ENCODE results near the gene ZNF785. TPM values are rescaled to one million over a fixed set of nuclear protein-coding genes. Genes with fewer than 3 reads are reported as not detected.
A peak's percentile ranks its signal among the peaks of the same experiment; 100 is the strongest.

ZNF785 gene
- total and polyA plus RNA-seq, 4 experiments from 2014 or later, result 1.7 to 34.2 (median 18.4) TPM

- no peak for DNase-seq
- Histone ChIP-seq H3K4me1 (ENCODE audit: insufficient read depth, low read length) (peaks cover 66% of the 10 kb centered on the region), H3K9me3 (ENCODE audit: control insufficient read depth in 1 of 2, low read length in 2 of 2) (no peaks in the 10 kb centered on the region), H3K36me3 (ENCODE audit: insufficient read depth, low read length) (peaks cover 22% of the 10 kb centered on the region), H3K27me3 (ENCODE audit: insufficient read depth, low read length) (no peaks in the 10 kb centered on the region), H3K27ac (ENCODE audit: low read depth, low read length) (no peak overlapping the region), H3K4me3 (ENCODE audit: low read length in 2 of 2) (no peak overlapping the region)
- H3K9me3 Mint-ChIP-seq, result no peaks in the 10 kb centered on the region
- H3K27me3 Mint-ChIP-seq, result no peaks in the 10 kb centered on the region
- H3K4me3 Mint-ChIP-seq, result peak overlapping the region in 2 of 8 donors; percentile 17
- H3K36me3 Mint-ChIP-seq, result peaks cover 20 to 25% of the 10 kb centered on the region in 2 donors
- intact Hi-C loops (cut with micrococcal nuclease), result no loop called here
- H3K27ac Mint-ChIP-seq, result peak overlapping the region in 5 of 7 donors; percentile 50 to 96 (median 80)
- CTCF ChIA-PET (ENCODE audit: partially characterized antibody), result interaction anchor here (0.5 to 6.8 kb wide), 3 partner anchors 11 to 138 kb away, joined by 3 to 56 read pairs (median 5); partner anchors contain the start of gene ZNF747
- peaks cover 28 to 68% (median 49%) of the 10 kb centered on the region in 4 donors for H3K4me1 Mint-ChIP-seq
- POLR2A ChIA-PET (ENCODE audit: partially characterized antibody), result interaction anchor here (1.2 to 13.9 kb wide), 5 partner anchors 11 to 137 kb away, joined by 3 to 457 read pairs (median 8); partner anchors contain the start of genes ZNF688 and ZNF747
These were observed 30.8 kb downstream of the ZNF785 start for GRCh38 chr16:30554557-30555314.

GRCh38 chr16:30553393-30553899, 32.1 kb downstream of the ZNF785 start:
- no peak for DNase-seq
- POLR2A ChIA-PET (ENCODE audit: partially characterized antibody), result interaction anchor here (0.7 to 13.9 kb wide), 5 partner anchors 8 to 124 kb away, joined by 3 to 457 read pairs (median 4); partner anchors contain the start of genes DCTPP1, ZNF688, ZNF689 and ZNF747
- H3K9me3 ChIP-seq (ENCODE audit: control insufficient read depth in 1 of 2, low read length in 2 of 2), result no peaks in the 10 kb centered on the region
- H3K9me3 Mint-ChIP-seq, result no peaks in the 10 kb centered on the region
- H3K4me3 ChIP-seq (ENCODE audit: low read length in 2 of 2), result no peak overlapping the region
- CTCF ChIA-PET (ENCODE audit: partially characterized antibody), result interaction anchor here (6.8 kb wide), 1 partner anchor 18 kb away, joined by 56 read pairs; the partner anchor contains the start of gene ZNF747
- intact Hi-C loops (cut with micrococcal nuclease), result no loop called here
- no peaks in the 10 kb centered on the region for H3K27me3 Mint-ChIP-seq
- H3K27me3 ChIP-seq (ENCODE audit: insufficient read depth, low read length), result no peaks in the 10 kb centered on the region
- H3K36me3 Mint-ChIP-seq, result peaks cover 20 to 25% of the 10 kb centered on the region in 2 donors
- peak overlapping the region in 5 of 8 donors; percentile 3 to 77 (median 66) for H3K4me3 Mint-ChIP-seq
- peaks cover 32 to 68% (median 49%) of the 10 kb centered on the region in 4 donors for H3K4me1 Mint-ChIP-seq
- H3K4me1 ChIP-seq (ENCODE audit: insufficient read depth, low read length), result peaks cover 70% of the 10 kb centered on the region
- H3K36me3 ChIP-seq (ENCODE audit: insufficient read depth, low read length), result peaks cover 22% of the 10 kb centered on the region
- H3K27ac Mint-ChIP-seq, result peak overlapping the region; percentile 94 to 98 (median 96)
- peak overlapping the region; percentile 60 for H3K27ac ChIP-seq (ENCODE audit: low read depth, low read length)

- ChIA-PET CTCF (ENCODE audit: partially characterized antibody) (interaction anchor here (6.8 kb wide), 1 partner anchor 17 kb away, joined by 56 read pairs; the partner anchor contains the start of gene ZNF747), POLR2A (ENCODE audit: partially characterized antibody) (interaction anchor here (0.6 to 13.9 kb wide), 7 partner anchors 9 to 365 kb away, joined by 3 to 457 read pairs (median 4); partner anchors contain the start of genes DCTPP1, ITGAL, ZNF688 and ZNF747)
- H3K4me3 ChIP-seq (ENCODE audit: low read length in 2 of 2), result no peak overlapping the region
- intact Hi-C loops (cut with micrococcal nuclease), result no loop called here
- peaks cover 22% of the 10 kb centered on the region for H3K36me3 ChIP-seq (ENCODE audit: insufficient read depth, low read length)
- Mint-ChIP-seq H3K4me1 (peaks cover 32 to 68% (median 50%) of the 10 kb centered on the region in 4 donors), H3K9me3 (no peaks in the 10 kb centered on the region), H3K27me3 (no peaks in the 10 kb centered on the region), H3K4me3 (peak overlapping the region in 7 of 8 donors; percentile 3 to 82 (median 66)), H3K27ac (peak overlapping the region; percentile 94 to 98 (median 96)), H3K36me3 (peaks cover 20 to 25% of the 10 kb centered on the region in 2 donors)
- H3K9me3 ChIP-seq (ENCODE audit: control insufficient read depth in 1 of 2, low read length in 2 of 2), result no peaks in the 10 kb centered on the region
- no peaks in the 10 kb centered on the region for H3K27me3 ChIP-seq (ENCODE audit: insufficient read depth, low read length)
- peak overlapping the region; percentile 60 for H3K27ac ChIP-seq (ENCODE audit: low read depth, low read length)
- DNase-seq, result no peak
- H3K4me1 ChIP-seq (ENCODE audit: insufficient read depth, low read length), result peaks cover 71% of the 10 kb centered on the region
These were observed 32.5 kb downstream of the ZNF785 start for GRCh38 chr16:30552956-30553355.

- no peaks in the 10 kb centered on the region for H3K27me3 Mint-ChIP-seq
- no peaks in the 10 kb centered on the region for H3K9me3 ChIP-seq (ENCODE audit: control insufficient read depth in 1 of 2, low read length in 2 of 2)
- ChIA-PET CTCF (ENCODE audit: partially characterized antibody) (interaction anchor here (0.7 to 6.8 kb wide), 8 partner anchors 8 to 122 kb away, joined by 3 to 56 read pairs (median 3); partner anchors contain the start of genes DCTPP1 and ZNF747), POLR2A (ENCODE audit: partially characterized antibody) (interaction anchor here (0.5 to 13.9 kb wide), 24 partner anchors 10 to 366 kb away, joined by 3 to 457 read pairs (median 4); partner anchors contain the start of genes DCTPP1, FBRS, ITGAL and PHKG2)
- H3K4me3 ChIP-seq (ENCODE audit: low read length in 2 of 2), result peak overlapping the region in 1 of 2 donors; percentile 13
- H3K27me3 ChIP-seq (ENCODE audit: insufficient read depth, low read length), result no peaks in the 10 kb centered on the region
- DNase-seq, result peak; percentile 80 to 91 (median 88)
- H3K4me1 ChIP-seq (ENCODE audit: insufficient read depth, low read length), result peaks cover 66% of the 10 kb centered on the region
- peaks cover 32 to 63% (median 49%) of the 10 kb centered on the region in 4 donors for H3K4me1 Mint-ChIP-seq
- peak overlapping the region; percentile 60 for H3K27ac ChIP-seq (ENCODE audit: low read depth, low read length)
- H3K36me3 Mint-ChIP-seq, result peaks cover 20 to 22% of the 10 kb centered on the region in 2 donors
- H3K4me3 Mint-ChIP-seq, result peak overlapping the region; percentile 76 to 85 (median 80)
- intact Hi-C loops (cut with micrococcal nuclease), result loop anchor here (2.0 kb wide), 2 partner anchors 19 to 35 kb away; partner anchors contain the start of gene ZNF688
- H3K36me3 ChIP-seq (ENCODE audit: insufficient read depth, low read length), result peaks cover 22% of the 10 kb centered on the region
- H3K9me3 Mint-ChIP-seq, result no peaks in the 10 kb centered on the region
- peak overlapping the region; percentile 94 to 98 (median 96) for H3K27ac Mint-ChIP-seq
These were observed 33.7 kb downstream of the ZNF785 start for GRCh38 chr16:30551781-30552180.

DNA sequence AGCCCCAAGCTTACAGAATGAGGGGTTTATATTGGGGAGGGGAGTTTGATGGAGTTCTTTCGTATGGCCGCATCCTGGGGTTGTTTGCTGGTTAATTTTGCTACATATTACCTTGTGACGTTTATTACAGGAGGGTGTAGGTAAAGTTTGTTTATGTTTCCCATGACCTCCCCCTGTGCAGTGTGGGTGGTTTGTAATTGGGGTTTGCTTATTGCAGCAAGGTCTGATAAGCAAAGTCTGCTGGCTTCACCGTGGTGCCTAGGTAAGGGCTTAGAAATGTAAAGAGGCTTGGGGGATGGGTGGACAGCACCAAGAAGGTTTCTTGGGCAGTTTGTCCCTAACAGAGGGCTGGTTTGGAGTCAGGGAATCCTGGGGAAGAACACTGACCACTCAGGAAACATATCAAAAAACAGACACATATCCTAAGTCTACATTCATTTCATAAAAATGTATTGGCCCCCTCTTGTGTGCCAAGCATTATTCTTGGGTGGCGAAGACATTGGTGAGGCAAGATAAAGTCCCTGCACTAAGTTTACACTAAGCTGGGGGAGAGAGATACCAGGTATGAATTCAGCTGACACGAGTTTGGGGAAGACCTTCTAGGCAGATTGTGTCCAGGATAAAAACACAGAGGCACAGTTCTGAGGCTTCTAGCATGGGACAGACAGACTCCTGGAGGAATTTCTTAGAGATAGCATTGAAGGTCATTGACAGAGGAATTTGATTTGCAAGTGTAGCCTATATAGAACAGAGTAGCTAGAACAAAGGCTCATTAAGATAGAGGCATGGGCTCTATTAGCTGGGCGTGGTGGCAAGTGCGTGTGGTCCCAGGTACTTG, 36.9 kb downstream of the ZNF785 start:
- POLR2A ChIA-PET (ENCODE audit: partially characterized antibody), result interaction anchor here (0.5 to 13.9 kb wide), 4 partner anchors 9 to 352 kb away, joined by 3 to 457 read pairs (median 8); partner anchors contain the start of genes ITGAL, ZNF747 and ZNF764
- CTCF ChIA-PET (ENCODE audit: partially characterized antibody), result interaction anchor here (6.8 kb wide), 1 partner anchor 13 kb away, joined by 56 read pairs; the partner anchor contains the start of gene ZNF747
- no peak for DNase-seq
- peaks cover 3 to 8% of the 10 kb centered on the region in 2 donors for H3K36me3 Mint-ChIP-seq
- intact Hi-C loops (cut with micrococcal nuclease), result no loop called here
- H3K27ac Mint-ChIP-seq, result peak overlapping the region; percentile 1 to 70 (median 57)
- H3K27me3 Mint-ChIP-seq, result no peaks in the 10 kb centered on the region
- H3K4me1 Mint-ChIP-seq, result peaks cover 24 to 45% (median 34%) of the 10 kb centered on the region in 4 donors
- peaks cover 5% of the 10 kb centered on the region for H3K36me3 ChIP-seq (ENCODE audit: insufficient read depth, low read length)
- H3K27ac ChIP-seq (ENCODE audit: low read depth, low read length), result no peak overlapping the region
- no peaks in the 10 kb centered on the region for H3K9me3 ChIP-seq (ENCODE audit: control insufficient read depth in 1 of 2, low read length in 2 of 2)
- H3K27me3 ChIP-seq (ENCODE audit: insufficient read depth, low read length), result no peaks in the 10 kb centered on the region
- peaks cover 41% of the 10 kb centered on the region for H3K4me1 ChIP-seq (ENCODE audit: insufficient read depth, low read length)
- H3K9me3 Mint-ChIP-seq, result no peaks in the 10 kb centered on the region
- H3K4me3 Mint-ChIP-seq, result no peak overlapping the region
- H3K4me3 ChIP-seq (ENCODE audit: low read length in 2 of 2), result no peak overlapping the region

DNA sequence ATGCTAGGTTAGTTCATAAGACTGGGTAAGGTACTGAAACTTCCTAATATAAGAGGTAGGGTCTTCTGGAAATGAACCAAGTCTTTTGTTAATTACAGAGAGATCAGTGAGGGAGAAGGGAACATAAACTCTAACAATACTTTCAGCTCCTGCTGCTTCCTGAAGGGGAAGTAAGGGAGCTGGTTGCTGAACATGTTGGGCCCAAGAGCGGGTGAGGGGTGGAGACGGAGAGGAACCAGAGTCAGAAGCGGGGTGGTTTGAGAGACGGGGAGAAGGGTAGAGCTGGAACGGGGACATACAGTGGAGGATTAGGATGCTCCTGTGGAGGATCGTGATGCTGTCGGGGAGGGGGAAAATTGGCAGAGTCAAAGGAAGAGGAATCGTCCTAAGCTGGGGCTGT, 39.4 kb downstream of the ZNF785 start:
- H3K9me3 Mint-ChIP-seq, result no peaks in the 10 kb centered on the region
- H3K4me3 ChIP-seq (ENCODE audit: low read length in 2 of 2), result no peak overlapping the region
- peak overlapping the region in 2 of 7 donors; percentile 5 to 31 for H3K27ac Mint-ChIP-seq
- no peak overlapping the region for H3K4me3 Mint-ChIP-seq
- ChIA-PET POLR2A (ENCODE audit: partially characterized antibody) (interaction anchor here (1.0 to 1.3 kb wide), 2 partner anchors 11 to 22 kb away, joined by 3 to 7 read pairs; partner anchors contain the start of gene ZNF747), CTCF (ENCODE audit: partially characterized antibody) (interaction anchor here (3.6 kb wide), 1 partner anchor 11 kb away, joined by 13 read pairs; the partner anchor contains the start of gene ZNF747)
- no peaks in the 10 kb centered on the region for H3K27me3 ChIP-seq (ENCODE audit: insufficient read depth, low read length)
- no peak overlapping the region for H3K27ac ChIP-seq (ENCODE audit: low read depth, low read length)
- no peaks in the 10 kb centered on the region for H3K36me3 Mint-ChIP-seq
- peaks cover 16% of the 10 kb centered on the region for H3K4me1 ChIP-seq (ENCODE audit: insufficient read depth, low read length)
- no peaks in the 10 kb centered on the region for H3K27me3 Mint-ChIP-seq
- no peaks in the 10 kb centered on the region for H3K36me3 ChIP-seq (ENCODE audit: insufficient read depth, low read length)
- DNase-seq, result no peak
- intact Hi-C loops (cut with micrococcal nuclease), result no loop called here
- H3K9me3 ChIP-seq (ENCODE audit: control insufficient read depth in 1 of 2, low read length in 2 of 2), result no peaks in the 10 kb centered on the region
- peaks cover 6 to 20% (median 12%) of the 10 kb centered on the region in 4 donors for H3K4me1 Mint-ChIP-seq

Data from CD4-positive, alpha-beta memory T cell (primary cell).